GM12873 (cell line): ENCODE data around the gene WDR7.

Source experiments
- CTCF ChIP-seq: IDR thresholded peaks from 2 replicates; pipeline ENCODE4 v1.5.1; 2012; ENCODE audit warnings: low read depth, mild to moderate bottlenecking, moderate library complexity, low read length, control low read depth; ENCODE audit not compliant: insufficient read depth; ENCODE audit errors: missing control alignments

Gene WDR7

GRCh38 chr18:56995579-56996188 lies 344.5 kb downstream of the WDR7 start:
- no peak for TF ChIP-seq CTCF

- TF ChIP-seq CTCF = no peak
Measured at GRCh38 chr18:56997200-56997599, 346.0 kb downstream of the WDR7 start.

GRCh38 chr18:56999823-57000222 lies 348.7 kb downstream of the WDR7 start:
- TF ChIP-seq CTCF = no peak

GRCh38 chr18:57002627-57003026 lies 351.5 kb downstream of the WDR7 start:
- no peak for TF ChIP-seq CTCF

- TF ChIP-seq CTCF = no peak
Measured at GRCh38 chr18:57003342-57003741, 352.2 kb downstream of the WDR7 start.

GRCh38 chr18:57004366-57005121 lies 353.4 kb downstream of the WDR7 start:
- TF ChIP-seq CTCF = no peak

- TF ChIP-seq CTCF = no peak
Measured at GRCh38 chr18:57008001-57008686, 357.0 kb downstream of the WDR7 start.
